Osteoblast (primary cell): Measurements from ENCODE around the gene MIPEP. TPM values are rescaled to one million over a fixed set of nuclear protein-coding genes. Genes with fewer than 3 reads are reported as not detected.

Source experiments
- DNase-seq: peaks from one replicate; pipeline ENCODE4 v3.0.0; 2011; ENCODE audit warnings: low spot score, mixed read lengths; ENCODE audit not compliant: insufficient read length; ENCODE audit errors: missing footprints
- H2AFZ ChIP-seq: 2 replicates; pipeline ENCODE4 v1.6.0; 2011; ENCODE audit warnings: mild to moderate bottlenecking, low read length
- H3K27ac ChIP-seq: 2 replicates; pipeline ENCODE4 v1.5.1; 2011; ENCODE audit warnings: mild to moderate bottlenecking, low read depth, low read length, moderate library complexity
- H3K27me3 ChIP-seq: 2 replicates; pipeline ENCODE4 v1.6.0; 2012; ENCODE audit warnings: mild to moderate bottlenecking, control low read depth, inconsistent platforms, low read length, moderate library complexity; ENCODE audit not compliant: insufficient read depth
- H3K36me3 ChIP-seq: 2 replicates; pipeline ENCODE4 v1.5.1; 2011; ENCODE audit warnings: mild to moderate bottlenecking, low read length, control low read depth, moderate library complexity; ENCODE audit not compliant: insufficient read depth
- H3K4me1 ChIP-seq: 2 replicates; pipeline ENCODE4 v1.5.1; 2011; ENCODE audit warnings: mild to moderate bottlenecking, low read length, control low read depth, moderate library complexity; ENCODE audit not compliant: insufficient read depth
- H3K4me2 ChIP-seq: 2 replicates; pipeline ENCODE4 v1.6.0; 2011; ENCODE audit warnings: mild to moderate bottlenecking, low read length; ENCODE audit not compliant: insufficient read depth
- H3K4me3 ChIP-seq: fragments of 200-600 bp; sonication (generic); 3 replicates; pipeline ENCODE4 v1.5.1; 2012; ENCODE audit warnings: mild to moderate bottlenecking, low read length, inconsistent platforms; ENCODE audit not compliant: insufficient read depth
- H3K79me2 ChIP-seq: 2 replicates; pipeline ENCODE4 v1.6.0; 2012; ENCODE audit warnings: mild to moderate bottlenecking, low read length, control low read depth, inconsistent platforms; ENCODE audit not compliant: insufficient read depth
- H3K9me3 ChIP-seq: 2 replicates; pipeline ENCODE4 v1.5.1; 2011; ENCODE audit warnings: low read depth, low read length, control low read depth
- H4K20me1 ChIP-seq: 2 replicates; pipeline ENCODE4 v1.6.0; 2012; ENCODE audit warnings: mild to moderate bottlenecking, low read length, control low read depth; ENCODE audit not compliant: insufficient read depth
- CTCF ChIP-seq: IDR thresholded peaks from 2 replicates; pipeline ENCODE4 v1.5.1; 2011; ENCODE audit warnings: mild to moderate bottlenecking, low read depth, low read length, moderate library complexity; ENCODE audit errors: extremely low read depth
- total RNA-seq: library from RNA; depleted of rRNA; stranded (reverse); fragments of >200 nt; gene quantifications from 2 replicates; pipeline ENCODE4 v1.2.3, GENCODE V29; 2012

MIPEP gene
- total RNA-seq, 1 donor = 29.3 TPM

- H3K79me2 ChIP-seq = no peaks in the 10 kb centered on the region
- TF ChIP-seq CTCF = no peak
These were observed 26.1 kb upstream of the MIPEP start for GRCh38 chr13:23915308-23915707.

GRCh38 chr13:23912469-23912868 is 23.3 kb upstream of the MIPEP start:
- Histone ChIP-seq H3K27ac (no peak overlapping the region), H3K79me2 (no peaks in the 10 kb centered on the region), H2AFZ (no peak overlapping the region), H3K36me3 (no peaks in the 10 kb centered on the region), H3K4me1 (no peaks in the 10 kb centered on the region), H3K27me3 (no peaks in the 10 kb centered on the region), H4K20me1 (no peaks in the 10 kb centered on the region), H3K9me3 (no peaks in the 10 kb centered on the region), H3K4me2 (no peak overlapping the region), H3K4me3 (no peak overlapping the region)
- no peak for TF ChIP-seq CTCF
- no peak for DNase-seq

More at GRCh38 chr13:23915308-23915707, 26.1 kb upstream of the MIPEP start:
- Histone ChIP-seq H3K27ac (no peak overlapping the region), H3K9me3 (no peaks in the 10 kb centered on the region), H2AFZ (no peak overlapping the region), H3K4me3 (no peak overlapping the region), H3K4me1 (no peaks in the 10 kb centered on the region), H3K36me3 (no peaks in the 10 kb centered on the region), H3K27me3 (no peaks in the 10 kb centered on the region), H4K20me1 (no peaks in the 10 kb centered on the region), H3K4me2 (no peak overlapping the region)
- no peak for DNase-seq

DNA sequence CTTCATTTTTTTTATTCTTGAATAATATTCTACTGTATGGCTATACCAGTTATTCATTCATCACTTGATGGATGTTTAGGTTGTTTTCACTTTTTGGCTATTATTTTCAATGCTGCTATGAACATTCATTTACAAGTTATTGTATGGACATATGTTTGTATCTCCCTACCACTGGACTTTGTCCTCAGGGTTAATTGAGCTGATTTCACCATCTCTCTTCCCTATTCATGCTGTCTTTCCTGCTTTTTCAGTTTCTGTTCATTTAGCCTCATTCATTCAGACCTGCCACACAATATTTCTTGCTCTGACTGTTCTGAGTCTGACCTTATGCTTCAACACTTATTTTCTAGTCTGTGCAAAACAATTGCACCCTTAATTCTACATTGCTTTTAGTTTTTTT is 20.4 kb upstream of the MIPEP start:
- no peak for TF ChIP-seq CTCF
- Histone ChIP-seq H2AFZ (no peak overlapping the region), H3K4me3 (no peak overlapping the region), H3K27ac (no peak overlapping the region), H3K79me2 (no peaks in the 10 kb centered on the region), H4K20me1 (no peaks in the 10 kb centered on the region), H3K27me3 (no peaks in the 10 kb centered on the region), H3K9me3 (no peaks in the 10 kb centered on the region), H3K36me3 (no peaks in the 10 kb centered on the region), H3K4me2 (no peak overlapping the region), H3K4me1 (no peaks in the 10 kb centered on the region)
- no peak for DNase-seq

- H3K36me3 ChIP-seq = no peaks in the 10 kb centered on the region
- H4K20me1 ChIP-seq = no peaks in the 10 kb centered on the region
- DNase-seq = no peak
- peaks cover 10% of the 10 kb centered on the region for H3K4me1 ChIP-seq
- no peak overlapping the region for H3K4me3 ChIP-seq
- no peaks in the 10 kb centered on the region for H3K9me3 ChIP-seq
- H2AFZ ChIP-seq = no peak overlapping the region
- H3K27ac ChIP-seq = no peak overlapping the region
- TF ChIP-seq CTCF = no peak
- H3K27me3 ChIP-seq = peaks cover 3% of the 10 kb centered on the region
- no peak overlapping the region for H3K4me2 ChIP-seq
- no peaks in the 10 kb centered on the region for H3K79me2 ChIP-seq
These were observed 16.6 kb upstream of the MIPEP start for GRCh38 chr13:23905766-23906165.
